NT2/D1 (cell line): ENCODE measurements around the gene SOX5.

Source experiments
- SUZ12 ChIP-seq: IDR thresholded peaks from 2 replicates; pipeline ENCODE4 v1.6.1; 2011; ENCODE audit not compliant: insufficient read length, insufficient read depth; ENCODE audit errors: extremely low read depth
- YY1 ChIP-seq: IDR thresholded peaks from 2 replicates; pipeline ENCODE4 v1.6.1; 2011; ENCODE audit not compliant: insufficient read length, insufficient read depth
- ZNF274 ChIP-seq: IDR thresholded peaks from 2 replicates; pipeline ENCODE4 v1.6.1; 2011; ENCODE audit warnings: mild to moderate bottlenecking, low read depth, low read length

DNA sequence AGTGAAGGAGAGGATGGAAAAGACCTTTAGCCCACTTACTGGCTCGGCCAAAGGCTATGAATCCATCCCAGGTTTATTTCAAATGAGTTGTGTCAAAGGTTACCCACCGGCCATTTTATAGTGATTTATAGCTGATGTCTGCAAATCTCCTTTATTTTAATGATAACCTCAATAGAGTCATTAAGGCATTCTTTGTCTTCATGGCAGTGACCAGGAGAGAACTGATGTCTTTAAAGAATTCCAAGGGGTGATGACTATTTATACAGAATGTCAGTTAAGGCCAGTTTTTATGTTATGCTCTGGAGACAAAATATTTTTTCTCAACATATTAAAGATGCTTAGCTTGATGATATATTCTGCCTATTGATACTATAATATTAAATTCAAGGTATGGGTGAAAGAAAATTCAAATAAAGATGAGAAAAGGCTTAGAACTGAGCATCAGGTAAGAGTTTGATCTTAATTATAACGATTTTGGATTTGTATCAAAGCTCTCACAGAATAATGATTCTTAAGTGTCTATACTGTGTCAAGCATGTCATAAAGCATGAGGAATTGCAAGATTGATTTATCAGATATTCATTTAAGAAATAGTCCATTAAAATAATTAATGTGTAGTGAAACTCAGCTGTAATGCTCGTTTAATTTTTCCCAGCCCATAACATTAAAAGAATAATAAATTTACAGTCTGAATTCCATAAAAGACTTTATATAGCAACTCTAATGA, 361.5 kb downstream of the SOX5 start:
- TF ChIP-seq YY1, result no peak
- no peak for TF ChIP-seq ZNF274
- TF ChIP-seq SUZ12, result no peak
